ENCODE data around the gene MRPL44.

The MRPL44 gene

DNA sequence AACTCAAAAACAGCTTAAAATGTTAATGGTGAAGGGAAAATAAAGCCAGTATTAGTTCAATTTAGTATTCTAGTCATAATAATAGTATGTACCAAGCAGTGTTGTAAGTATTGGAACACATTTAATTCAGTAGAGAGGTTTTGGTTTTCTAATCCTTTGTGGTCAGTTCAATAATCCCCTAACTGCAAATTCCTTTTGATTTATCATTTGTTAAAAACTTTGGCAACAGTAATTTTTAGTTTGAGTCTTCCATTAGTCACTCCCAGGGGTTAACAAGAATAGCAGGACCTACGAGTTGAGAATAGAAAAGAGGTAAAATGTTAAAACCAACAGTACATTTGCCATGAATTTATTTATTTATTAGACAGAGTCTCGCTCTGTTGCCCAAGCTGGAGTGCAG, 10.7 kb downstream of the MRPL44 start:
- H3K9me3 ChIP-seq (ENCODE audit: insufficient read depth, low read length), result no peaks in the 10 kb centered on the region
- no peak overlapping the region for H3K4me2 ChIP-seq (ENCODE audit: low read length)
- no peak overlapping the region for H2AFZ ChIP-seq (ENCODE audit: low read depth, low read length)
- no peaks in the 10 kb centered on the region for H4K20me1 ChIP-seq (ENCODE audit: insufficient read depth, low read length)
- peaks cover 6% of the 10 kb centered on the region for H3K36me3 ChIP-seq (replicated peaks; ENCODE audit: low read depth, low read length)
- no peak overlapping the region for H3K4me3 ChIP-seq (ENCODE audit: low read length)
- H3K27ac ChIP-seq (ENCODE audit: low read length), result no peak overlapping the region
- no peaks in the 10 kb centered on the region for H3K4me1 ChIP-seq (ENCODE audit: low read length)
- peaks cover 17% of the 10 kb centered on the region for H3K79me2 ChIP-seq (ENCODE audit: low read length)
- H3K9ac ChIP-seq (ENCODE audit: low read length), result no peak overlapping the region
- H3K27me3 ChIP-seq (ENCODE audit: low read depth, low read length), result no peaks in the 10 kb centered on the region
- TF ChIP-seq EZH2phosphoT487 (IDR thresholded peaks at IDR 0.05; ENCODE audit: low read depth), result no peak
- TF ChIP-seq, protein P1, sequence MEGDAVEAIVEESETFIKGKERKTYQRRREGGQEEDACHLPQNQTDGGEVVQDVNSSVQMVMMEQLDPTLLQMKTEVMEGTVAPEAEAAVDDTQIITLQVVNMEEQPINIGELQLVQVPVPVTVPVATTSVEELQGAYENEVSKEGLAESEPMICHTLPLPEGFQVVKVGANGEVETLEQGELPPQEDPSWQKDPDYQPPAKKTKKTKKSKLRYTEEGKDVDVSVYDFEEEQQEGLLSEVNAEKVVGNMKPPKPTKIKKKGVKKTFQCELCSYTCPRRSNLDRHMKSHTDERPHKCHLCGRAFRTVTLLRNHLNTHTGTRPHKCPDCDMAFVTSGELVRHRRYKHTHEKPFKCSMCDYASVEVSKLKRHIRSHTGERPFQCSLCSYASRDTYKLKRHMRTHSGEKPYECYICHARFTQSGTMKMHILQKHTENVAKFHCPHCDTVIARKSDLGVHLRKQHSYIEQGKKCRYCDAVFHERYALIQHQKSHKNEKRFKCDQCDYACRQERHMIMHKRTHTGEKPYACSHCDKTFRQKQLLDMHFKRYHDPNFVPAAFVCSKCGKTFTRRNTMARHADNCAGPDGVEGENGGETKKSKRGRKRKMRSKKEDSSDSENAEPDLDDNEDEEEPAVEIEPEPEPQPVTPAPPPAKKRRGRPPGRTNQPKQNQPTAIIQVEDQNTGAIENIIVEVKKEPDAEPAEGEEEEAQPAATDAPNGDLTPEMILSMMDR (IDR thresholded peaks at IDR 0.05; ENCODE audit: low read depth, low read length), result no peak

- H3K27me3 ChIP-seq (ENCODE audit: low read depth, low read length), result no peaks in the 10 kb centered on the region
- no peaks in the 10 kb centered on the region for H3K9me3 ChIP-seq (ENCODE audit: insufficient read depth, low read length)
- peaks cover 6% of the 10 kb centered on the region for H3K36me3 ChIP-seq (replicated peaks; ENCODE audit: low read depth, low read length)
- TF ChIP-seq, protein P1 (IDR thresholded peaks at IDR 0.05; ENCODE audit: low read depth, low read length), result no peak
- TF ChIP-seq EZH2phosphoT487 (IDR thresholded peaks at IDR 0.05; ENCODE audit: low read depth), result no peak
- no peak overlapping the region for H2AFZ ChIP-seq (ENCODE audit: low read depth, low read length)
- H3K4me1 ChIP-seq (ENCODE audit: low read length), result no peaks in the 10 kb centered on the region
- no peaks in the 10 kb centered on the region for H4K20me1 ChIP-seq (ENCODE audit: insufficient read depth, low read length)
- no peak overlapping the region for H3K9ac ChIP-seq (ENCODE audit: low read length)
- H3K4me3 ChIP-seq (ENCODE audit: low read length), result no peak overlapping the region
- H3K27ac ChIP-seq (ENCODE audit: low read length), result no peak overlapping the region
- no peak overlapping the region for H3K4me2 ChIP-seq (ENCODE audit: low read length)
- peaks cover 8% of the 10 kb centered on the region; the same call in 1 of the 2 replicates for H3K79me2 ChIP-seq (ENCODE audit: low read length)
Observed at GRCh38 chr2:223969315-223969714, 12.1 kb downstream of the MRPL44 start.

- peaks cover under 1% of the 10 kb centered on the region for H3K36me3 ChIP-seq (replicated peaks; ENCODE audit: low read depth, low read length)
- no peaks in the 10 kb centered on the region for H4K20me1 ChIP-seq (ENCODE audit: insufficient read depth, low read length)
- no peak overlapping the region for H2AFZ ChIP-seq (ENCODE audit: low read depth, low read length)
- TF ChIP-seq, protein P1 (IDR thresholded peaks at IDR 0.05; ENCODE audit: low read depth, low read length), result no peak
- TF ChIP-seq EZH2phosphoT487 (IDR thresholded peaks at IDR 0.05; ENCODE audit: low read depth), result no peak
- no peaks in the 10 kb centered on the region for H3K27me3 ChIP-seq (ENCODE audit: low read depth, low read length)
- no peak overlapping the region for H3K9ac ChIP-seq (ENCODE audit: low read length)
- H3K4me2 ChIP-seq (ENCODE audit: low read length), result no peak overlapping the region
- H3K79me2 ChIP-seq (ENCODE audit: low read length), result peaks cover 3% of the 10 kb centered on the region; the same call in 1 of the 2 replicates
- no peak overlapping the region for H3K27ac ChIP-seq (ENCODE audit: low read length)
- no peaks in the 10 kb centered on the region for H3K4me1 ChIP-seq (ENCODE audit: low read length)
- H3K9me3 ChIP-seq (ENCODE audit: insufficient read depth, low read length), result no peaks in the 10 kb centered on the region
- H3K4me3 ChIP-seq (ENCODE audit: low read length), result no peak overlapping the region
Observed at GRCh38 chr2:223969856-223970255, 12.6 kb downstream of the MRPL44 start.

- Histone ChIP-seq H3K27me3 (ENCODE audit: low read depth, low read length) (no peaks in the 10 kb centered on the region), H2AFZ (ENCODE audit: low read depth, low read length) (no peak overlapping the region), H3K27ac (ENCODE audit: low read length) (no peak overlapping the region)
Observed at GRCh38 chr2:223970343-223971128, 13.3 kb downstream of the MRPL44 start.

More at GRCh38 chr2:223970343-223971128, 13.3 kb downstream of the MRPL44 start:
- no peak overlapping the region for H3K4me2 ChIP-seq (ENCODE audit: low read length)
- no peak overlapping the region for H3K4me3 ChIP-seq (ENCODE audit: low read length)
- no peak for TF ChIP-seq EZH2phosphoT487 (IDR thresholded peaks at IDR 0.05; ENCODE audit: low read depth)
- TF ChIP-seq, protein P1 (IDR thresholded peaks at IDR 0.05; ENCODE audit: low read depth, low read length), result peak; percentile 79
- H4K20me1 ChIP-seq (ENCODE audit: insufficient read depth, low read length), result no peaks in the 10 kb centered on the region
- H3K9ac ChIP-seq (ENCODE audit: low read length), result no peak overlapping the region
- H3K9me3 ChIP-seq (ENCODE audit: insufficient read depth, low read length), result no peaks in the 10 kb centered on the region
- no peaks in the 10 kb centered on the region for H3K36me3 ChIP-seq (replicated peaks; ENCODE audit: low read depth, low read length)
- H3K4me1 ChIP-seq (ENCODE audit: low read length), result no peaks in the 10 kb centered on the region
- no peaks in the 10 kb centered on the region for H3K79me2 ChIP-seq (ENCODE audit: low read length)

Data from OCI-LY3 (cell line).